SW480 (cell line): ENCODE results near the gene DPF1.
"Not testable (repeated sequence)": the region's sequence is repeated elsewhere in the genome, so short reads cannot be mapped to it uniquely, and the experiment has no call there.

ENCODE experiments used
- DNase-seq: peaks from one replicate; pipeline ENCODE4 v3.0.0-alpha.2; 2016; ENCODE audit warnings: low spot score

Gene DPF1

DNA sequence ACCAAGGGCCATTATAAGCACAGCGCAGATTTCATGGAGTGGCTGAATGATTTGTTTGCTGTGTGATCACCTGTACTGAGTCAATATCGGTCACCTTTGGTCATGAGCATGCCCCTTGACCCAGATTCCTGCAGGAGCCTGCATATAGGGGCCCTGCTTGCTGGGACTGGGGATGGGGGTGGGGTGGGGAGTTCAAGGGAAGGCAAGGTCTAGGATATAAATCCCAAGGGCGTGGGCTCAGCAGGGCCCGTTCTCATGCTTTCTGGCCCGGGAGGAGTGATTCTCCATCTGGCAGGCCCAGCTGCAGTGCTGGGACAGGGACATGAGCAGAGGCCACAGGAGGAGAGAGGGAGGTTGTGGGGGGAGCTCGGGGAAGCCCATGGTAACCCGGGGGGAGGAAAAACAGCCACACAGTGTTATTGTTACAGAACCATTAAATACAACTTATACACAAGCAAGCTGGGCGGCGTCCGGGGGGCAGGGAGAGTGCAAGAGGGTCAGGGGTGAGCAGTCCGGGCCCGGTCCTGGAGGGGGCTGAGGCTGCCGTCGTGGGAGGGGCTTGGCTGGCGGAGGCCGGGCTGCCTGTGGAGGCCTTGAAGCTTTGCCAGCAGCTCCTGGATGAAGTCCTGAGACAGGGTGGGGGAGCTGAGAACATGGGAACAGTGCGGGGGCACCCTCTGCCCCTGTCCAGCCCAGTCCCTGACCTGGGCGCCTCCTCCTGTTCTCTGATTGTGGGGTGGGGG is 27.0 kb upstream of the DPF1 start:
- no peak for DNase-seq

- DNase-seq, result no peak
These were observed 26.4 kb upstream of the DPF1 start for GRCh38 chr19:38250428-38250820.

GRCh38 chr19:38248421-38248820 is 24.4 kb upstream of the DPF1 start:
- no peak for DNase-seq

GRCh38 chr19:38247734-38248268 is 23.8 kb upstream of the DPF1 start:
- no peak for DNase-seq

DNA sequence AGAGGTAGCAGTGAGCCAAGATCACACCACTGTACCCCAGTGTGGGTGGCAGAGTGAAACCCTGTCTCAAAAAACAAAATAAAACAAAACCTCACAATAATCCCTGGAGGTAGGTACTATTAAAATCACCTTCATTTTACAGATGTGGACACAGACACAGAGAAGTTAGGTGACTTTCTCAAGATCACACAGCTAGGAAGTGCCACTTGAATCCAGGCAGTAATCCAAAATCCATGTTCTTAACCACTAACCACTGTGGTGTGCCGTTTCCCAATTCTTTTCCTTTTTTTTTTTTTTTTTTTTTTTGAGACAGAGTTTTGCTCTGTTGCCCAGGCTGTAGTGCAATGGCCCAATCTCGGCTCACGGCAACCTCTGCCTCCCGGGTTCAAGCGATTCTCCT is 23.1 kb upstream of the DPF1 start:
- DNase-seq, result no peak

DNA sequence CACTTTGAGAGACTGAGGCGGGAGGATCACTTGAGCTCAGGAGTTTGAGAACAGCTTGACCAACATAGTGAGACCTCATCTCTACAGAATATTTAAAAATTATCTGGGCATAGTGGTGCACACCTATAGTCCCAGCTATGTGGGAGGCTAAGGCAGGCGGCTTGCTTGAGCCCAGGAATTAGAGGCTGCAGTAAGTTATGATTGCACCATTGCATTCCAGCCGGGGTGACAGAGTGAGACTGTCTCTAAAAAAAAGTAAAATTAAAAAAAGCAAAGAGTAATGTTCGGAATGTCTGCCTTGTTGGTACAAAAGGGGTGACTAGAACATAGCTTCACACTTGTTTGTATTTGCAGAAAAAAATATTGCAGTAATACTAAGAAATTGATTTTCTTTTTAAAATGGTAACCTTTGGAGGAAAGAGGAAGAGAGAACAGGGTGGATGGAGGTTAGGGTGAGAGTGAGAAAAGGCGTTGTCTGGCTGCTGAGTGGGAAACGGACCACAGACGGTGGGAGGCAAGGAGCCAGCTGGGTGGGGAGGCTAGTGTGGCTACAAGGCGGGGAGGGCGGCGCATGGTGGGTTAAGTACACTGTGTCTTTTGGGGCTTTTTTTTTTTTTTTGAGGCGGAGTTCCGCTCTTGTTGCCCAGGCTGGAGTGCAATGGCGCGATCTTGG is 21.9 kb upstream of the DPF1 start:
- DNase-seq, result no peak

DNA sequence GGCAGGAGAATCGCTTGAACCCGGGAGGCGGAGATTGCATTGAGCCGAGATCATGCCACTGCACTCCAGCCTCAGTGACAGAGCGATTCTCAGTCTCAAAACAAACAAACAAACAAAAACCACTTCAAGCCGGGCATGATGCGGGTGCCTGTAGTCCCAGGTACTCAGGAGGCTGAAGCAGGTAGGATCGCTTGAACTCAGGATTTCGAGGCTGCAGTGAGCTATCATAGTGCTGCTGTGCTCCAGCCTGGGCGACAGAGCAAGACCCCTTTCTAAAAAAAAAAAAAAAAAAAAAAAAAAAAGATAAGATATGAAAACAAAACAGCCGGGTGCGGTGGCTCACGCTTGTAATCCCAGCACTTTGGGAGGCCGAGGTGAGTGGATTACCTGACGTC is 19.3 kb upstream of the DPF1 start:
- no peak for DNase-seq

- no peak for DNase-seq
These were observed 15.8 kb upstream of the DPF1 start for GRCh38 chr19:38239816-38240215.

GRCh38 chr19:38234615-38235014 is 10.6 kb upstream of the DPF1 start:
- DNase-seq, result no peak

DNA sequence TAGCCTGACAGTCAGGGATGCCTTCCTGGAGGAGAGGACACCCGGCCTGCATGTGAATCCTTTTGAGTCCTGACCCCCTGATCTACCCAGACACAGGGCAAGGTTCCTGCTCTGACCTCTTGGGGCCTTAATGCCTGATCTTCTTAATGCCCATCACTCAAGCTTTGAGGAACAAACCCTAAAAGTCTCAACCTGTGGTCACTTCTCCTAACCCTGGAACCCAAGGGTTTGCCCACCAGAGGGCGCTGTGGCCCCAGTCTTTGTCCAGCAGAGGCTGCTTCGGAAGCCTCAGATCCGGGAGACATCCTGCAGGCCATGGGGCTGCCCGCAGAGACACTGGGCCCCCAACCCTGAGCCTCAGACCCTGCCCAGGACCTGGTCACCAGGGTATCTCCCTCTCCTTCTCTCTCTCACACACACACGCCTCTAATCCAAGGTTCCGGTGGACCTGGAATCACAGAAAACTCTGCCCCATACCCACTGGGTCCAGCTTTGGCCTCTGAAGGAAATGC is 9.8 kb upstream of the DPF1 start:
- DNase-seq, result peak; percentile 53

DNA sequence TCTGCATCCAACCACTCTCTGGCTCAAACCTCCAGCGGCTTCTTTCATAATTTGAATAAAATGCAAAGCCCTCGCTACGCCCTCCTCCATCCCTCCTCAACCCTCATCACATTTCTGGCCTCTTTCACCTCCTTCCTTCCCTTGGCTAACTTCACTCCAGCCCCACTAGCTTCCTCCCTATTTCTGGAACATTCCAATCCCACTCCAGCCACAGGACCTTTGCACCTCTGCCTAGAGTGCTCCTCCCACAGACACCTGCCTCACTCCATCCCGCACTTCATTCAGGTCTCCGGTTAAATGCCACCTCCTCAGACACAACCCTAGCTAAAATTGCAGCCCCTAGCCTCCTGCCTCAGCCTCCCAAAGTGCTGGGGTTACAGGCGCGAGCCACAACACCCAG is 7.9 kb upstream of the DPF1 start:
- no peak for DNase-seq

DNA sequence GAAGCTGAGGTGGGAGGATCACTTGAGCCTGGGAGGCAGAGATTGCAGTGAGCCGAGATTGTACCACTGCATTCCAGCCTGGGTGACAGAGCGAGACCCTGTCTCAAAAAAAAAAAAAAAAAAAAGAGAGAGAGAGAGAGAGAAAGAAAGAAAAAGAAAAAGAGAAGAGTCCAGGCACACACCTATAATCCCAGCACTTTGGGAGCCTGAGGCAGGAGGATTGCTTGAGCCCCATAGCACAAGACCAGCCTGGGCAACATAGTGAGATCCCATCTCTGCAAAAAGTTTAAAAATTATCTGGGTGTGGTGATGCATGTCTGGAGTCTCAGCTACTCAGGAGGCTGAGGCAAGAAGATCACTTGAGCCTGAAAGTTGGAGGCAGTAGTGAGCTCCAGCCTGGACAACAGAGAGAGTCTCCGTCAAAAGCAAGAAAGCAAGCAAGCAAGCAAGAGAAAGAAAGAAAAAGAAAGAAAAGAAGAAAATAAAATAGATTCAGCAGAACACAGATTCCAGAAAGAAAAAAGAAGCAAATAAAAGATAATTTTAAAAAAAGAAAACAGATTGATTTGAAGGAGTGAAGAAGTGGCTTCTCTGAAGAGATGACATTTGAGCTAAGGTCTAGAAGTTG is 6.6 kb upstream of the DPF1 start:
- not testable (repeated sequence) for DNase-seq

DNA sequence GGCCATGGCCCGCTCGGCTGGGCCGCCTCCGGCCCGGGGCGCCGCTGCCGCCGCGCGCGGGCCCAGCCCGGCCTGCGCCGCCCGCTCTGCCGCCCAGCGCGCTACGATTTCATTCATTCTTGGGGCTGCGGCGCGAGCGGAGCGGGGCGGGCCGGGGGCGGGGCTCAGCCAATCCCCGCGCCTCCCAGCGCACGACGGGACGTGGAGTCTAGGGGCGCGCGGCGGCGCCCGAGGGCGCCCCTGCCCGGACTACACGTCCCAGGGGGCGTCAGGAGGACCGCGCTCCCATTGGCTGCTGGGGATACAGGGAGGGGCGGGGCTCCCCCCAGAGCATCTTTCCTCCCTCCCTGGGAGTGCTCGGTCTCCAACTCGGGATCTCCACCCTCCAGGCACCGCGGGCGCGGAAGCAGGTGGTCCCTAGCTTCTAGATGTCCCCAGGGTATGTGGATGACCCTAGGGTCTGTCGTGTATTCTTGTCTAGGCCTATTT is 5.6 kb upstream of the DPF1 start:
- DNase-seq, result peak; percentile 85

DNA sequence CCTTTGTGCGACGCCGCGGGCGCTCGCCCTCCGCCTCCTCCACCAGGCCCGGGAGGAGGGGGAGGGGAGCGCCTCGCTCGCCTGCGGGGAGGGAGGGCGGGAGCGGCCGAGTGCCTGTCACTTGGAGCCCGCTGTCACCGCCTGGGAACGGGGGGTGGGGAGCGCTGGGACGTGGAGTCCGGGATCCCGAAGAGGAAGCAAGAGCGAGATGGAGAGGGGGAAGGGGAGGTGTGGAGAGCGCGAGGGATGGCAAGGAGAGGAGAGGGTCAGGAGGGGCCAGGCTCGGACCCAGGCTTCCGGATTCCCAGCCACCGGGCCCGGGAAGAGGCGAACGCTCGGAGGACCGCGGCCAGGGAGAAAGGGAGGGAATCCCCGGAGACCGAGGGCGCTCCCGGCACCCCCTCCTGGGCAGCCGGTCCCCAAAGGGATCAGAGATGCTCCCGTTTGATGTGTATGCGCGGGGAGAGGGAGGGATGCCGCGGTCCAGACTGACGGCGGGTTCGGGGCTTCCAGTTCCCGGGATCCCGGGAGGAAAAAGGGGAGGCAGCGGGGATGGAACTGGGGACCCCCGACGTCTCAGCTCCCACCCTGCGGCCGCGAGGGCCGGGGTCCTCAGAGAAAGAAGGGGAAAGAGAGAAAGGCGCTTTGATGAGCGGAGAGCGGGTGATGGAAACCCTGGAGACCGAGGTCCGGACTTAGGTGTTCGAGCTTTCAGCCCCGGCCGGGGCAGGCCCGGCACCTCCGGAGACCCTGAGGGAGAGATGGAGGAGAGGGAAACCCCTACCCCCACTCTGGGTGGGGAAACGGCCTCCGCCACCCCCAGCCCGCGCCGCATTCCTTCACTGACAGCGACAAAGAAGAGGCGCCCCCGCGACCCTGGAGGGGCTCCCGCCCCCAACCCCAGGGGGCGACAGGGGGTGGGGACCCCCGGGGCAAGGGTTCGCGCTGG is 4.7 kb upstream of the DPF1 start:
- DNase-seq, result no peak

DNA sequence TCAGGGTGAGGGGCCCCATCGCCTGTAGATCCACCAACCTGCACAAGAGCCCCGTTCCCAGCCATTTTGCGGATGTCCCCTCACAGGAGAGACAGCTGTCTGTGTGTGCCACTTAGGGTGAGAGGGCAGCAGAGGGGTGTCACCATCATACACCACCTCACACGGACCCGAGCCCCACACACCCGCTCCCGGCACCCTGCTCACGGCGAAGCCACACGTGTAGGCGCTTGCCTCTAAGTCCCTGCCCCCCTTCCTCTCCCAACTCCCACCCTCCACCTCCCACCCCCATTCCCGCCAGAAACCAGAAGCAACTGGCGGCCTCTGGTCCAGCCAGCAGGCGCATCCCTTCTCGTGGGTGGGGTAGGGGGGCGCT is 4.0 kb upstream of the DPF1 start:
- DNase-seq, result no peak

DNA sequence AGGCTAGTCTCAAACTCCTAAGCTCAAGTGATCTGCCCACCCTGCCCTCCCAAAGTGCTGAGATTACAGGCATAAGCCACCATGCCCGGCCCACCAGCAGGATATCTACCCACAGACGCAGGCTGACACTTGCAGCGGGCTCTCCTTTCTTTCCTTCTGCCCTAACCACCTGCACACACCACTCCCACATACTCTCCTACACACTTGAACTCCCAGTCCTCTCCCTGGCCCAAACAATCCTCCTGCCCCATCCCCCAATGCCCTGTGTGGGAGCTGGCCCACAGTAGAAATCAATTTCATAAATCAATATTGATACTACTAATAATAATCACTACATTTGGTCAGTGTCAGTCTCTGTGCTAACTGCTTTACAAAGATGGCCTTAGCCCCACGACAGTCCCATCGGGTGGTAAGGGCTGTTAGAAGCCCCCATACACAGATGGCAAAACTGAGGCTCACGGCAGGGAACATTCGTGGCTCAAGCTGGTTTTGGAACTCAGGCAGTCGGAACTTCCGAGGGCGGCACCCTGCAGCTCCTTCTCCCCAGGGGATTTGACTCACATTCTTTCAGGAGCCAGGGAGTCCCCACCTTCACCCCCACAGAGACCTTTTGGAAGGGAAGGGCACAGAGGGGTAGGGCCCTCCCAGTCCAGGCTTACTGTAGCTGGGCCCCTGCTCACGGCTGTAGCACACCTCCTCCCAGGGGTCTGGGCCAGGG is 3.4 kb upstream of the DPF1 start:
- no peak for DNase-seq

- not testable (repeated sequence) for DNase-seq
These were observed 819 bp upstream of the DPF1 start for GRCh38 chr19:38224863-38225218.

- DNase-seq, result no peak
These were observed 407 bp downstream of the DPF1 start for GRCh38 chr19:38223617-38224013.

- DNase-seq, result no peak
These were observed 901 bp downstream of the DPF1 start for GRCh38 chr19:38223119-38223523.

DNA sequence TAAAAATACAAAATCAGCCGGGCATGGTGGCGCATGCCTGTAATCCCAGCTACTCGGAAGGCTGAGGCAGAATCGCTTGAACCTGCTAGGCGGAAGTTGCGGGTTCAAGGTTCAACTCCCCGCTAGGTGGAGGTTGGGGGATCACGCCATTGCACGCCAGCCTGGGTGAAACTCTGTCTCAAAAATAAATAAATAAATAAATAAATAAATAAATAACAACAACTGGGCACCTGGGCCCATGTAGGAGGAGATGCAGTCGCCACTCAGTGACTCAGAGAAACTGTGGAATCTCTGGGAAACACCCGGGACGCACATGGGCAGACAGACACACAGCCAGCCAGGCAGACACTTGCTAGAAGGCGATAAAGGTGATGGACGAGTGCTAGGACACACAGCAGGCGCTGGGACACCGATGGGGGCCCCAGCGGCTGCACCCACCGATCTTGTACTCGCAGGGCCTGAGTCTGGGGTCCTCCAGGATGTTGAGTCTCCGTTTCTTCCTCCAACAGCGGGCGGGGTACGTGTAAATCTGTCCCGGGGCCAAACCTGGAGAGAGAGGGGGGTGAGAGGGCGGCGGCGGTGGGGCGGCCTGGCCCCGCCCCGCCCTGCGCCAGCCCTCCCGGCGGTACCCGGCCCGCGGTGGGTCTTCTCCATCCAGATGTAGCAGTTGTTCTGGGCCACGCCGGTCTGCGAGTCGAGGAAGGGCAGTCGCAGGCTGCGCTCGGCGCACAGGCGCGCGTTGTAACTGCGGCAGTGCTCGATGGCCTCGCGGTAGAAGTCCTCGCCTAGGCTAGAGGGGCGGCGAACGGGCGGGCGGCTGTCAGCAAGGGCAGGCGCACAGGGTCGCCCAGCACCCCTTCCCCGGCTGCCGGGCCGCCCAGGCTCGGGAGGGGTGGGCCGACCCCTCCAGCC is 1.8 kb downstream of the DPF1 start:
- DNase-seq, result no peak
